A673 (cell line): ENCODE results near the gene SVOPL. TPM values are rescaled to one million over a fixed set of nuclear protein-coding genes. Genes with fewer than 3 reads are reported as not detected.

Source experiments
- BruUV-seq: library from RNA; stranded (reverse); fragments of 400-500 nt; replicated peaks from 2 replicates; lab custom pipeline; 2021; lab: Mats Ljungman, UMichigan
- CTCF ChIA-PET: fragments of 300-600 bp; sonication (Branson Sonifier 250); formaldehyde crosslinking; loops from one replicate; lab custom pipeline; 2022; ENCODE audit warnings: antibody characterized with exemption; lab: Charles Lee
- POLR2A ChIA-PET: fragments of 300-600 bp; sonication (Branson Sonifier 250); formaldehyde crosslinking; loops from one replicate; lab custom pipeline; 2022; ENCODE audit warnings: antibody characterized with exemption; ENCODE audit not compliant: low non-redundant PET; lab: Charles Lee
- DNase-seq: peaks from one replicate; pipeline ENCODE4 v3.0.0-alpha.2; 2015; ENCODE audit warnings: low spot score
- H3K27ac ChIP-seq: fragments of 200-600 bp; sonication (generic); 2 replicates; pipeline ENCODE4 v1.5.1; 2016; ENCODE audit warnings: mixed run types, low read depth, mild to moderate bottlenecking, mixed read lengths, antibody characterized with exemption, low read length; ENCODE audit not compliant: poor library complexity, severe bottlenecking
- H3K27me3 ChIP-seq: fragments of 200-600 bp; sonication (generic); replicated peaks from 2 replicates; pipeline ENCODE4 v1.6.1; 2017; ENCODE audit warnings: mixed run types, low read depth, mild to moderate bottlenecking, mixed read lengths, antibody characterized with exemption, low read length; ENCODE audit not compliant: insufficient read depth, poor library complexity
- H3K36me3 ChIP-seq: fragments of 200-600 bp; sonication (generic); 2 replicates; pipeline ENCODE4 v1.6.1; 2016; ENCODE audit warnings: mixed run types, mild to moderate bottlenecking, mixed read lengths, antibody characterized with exemption, low read length; ENCODE audit not compliant: insufficient read depth, poor library complexity, severe bottlenecking
- H3K4me1 ChIP-seq: fragments of 200-600 bp; sonication (generic); 2 replicates; pipeline ENCODE4 v1.6.1; 2017; ENCODE audit warnings: mixed run types, mild to moderate bottlenecking, mixed read lengths, antibody characterized with exemption, low read length; ENCODE audit not compliant: insufficient read depth, poor library complexity, severe bottlenecking
- H3K4me3 ChIP-seq: fragments of 200-600 bp; sonication (generic); 2 replicates; pipeline ENCODE4 v1.5.1; 2016; ENCODE audit warnings: low read depth, mixed run types, mild to moderate bottlenecking, mixed read lengths, low read length; ENCODE audit not compliant: poor library complexity, severe bottlenecking
- H3K9me3 ChIP-seq: fragments of 200-600 bp; sonication (generic); 2 replicates; pipeline ENCODE4 v1.6.1; 2016; ENCODE audit warnings: mixed run types, low read depth, mild to moderate bottlenecking, mixed read lengths, antibody characterized with exemption, low read length; ENCODE audit not compliant: poor library complexity, severe bottlenecking
- CTCF ChIP-seq: fragments of 300-800, 200-600 bp; sonication (generic); conservative IDR thresholded peaks from 2 replicates; pipeline ENCODE4 v1.5.1; 2017; ENCODE audit warnings: low read depth, mild to moderate bottlenecking, antibody characterized with exemption, low read length, moderate library complexity, mixed read lengths
- EZH2 ChIP-seq: fragments of 200-600 bp; sonication (generic); IDR thresholded peaks from 2 replicates; pipeline ENCODE4 v1.6.1; 2017; ENCODE audit warnings: borderline replicate concordance, low read depth, mild to moderate bottlenecking, mixed read lengths, antibody characterized with exemption, low read length; ENCODE audit not compliant: poor library complexity, severe bottlenecking
- intact Hi-C: fragments of 100-400 bp; cut with micrococcal nuclease; formaldehyde crosslinking; loops from one replicate; pipeline ENCODE4 v1.10.0; 2022; ENCODE audit not compliant: unreplicated experiment
- total RNA-seq: library from RNA; stranded (reverse); gene quantifications from 2 replicates; pipeline ENCODE4 v1.2.3, GENCODE V29; 2021

The SVOPL gene
- total RNA-seq, 1 experiment from 2014 or later, result not detected

DNA sequence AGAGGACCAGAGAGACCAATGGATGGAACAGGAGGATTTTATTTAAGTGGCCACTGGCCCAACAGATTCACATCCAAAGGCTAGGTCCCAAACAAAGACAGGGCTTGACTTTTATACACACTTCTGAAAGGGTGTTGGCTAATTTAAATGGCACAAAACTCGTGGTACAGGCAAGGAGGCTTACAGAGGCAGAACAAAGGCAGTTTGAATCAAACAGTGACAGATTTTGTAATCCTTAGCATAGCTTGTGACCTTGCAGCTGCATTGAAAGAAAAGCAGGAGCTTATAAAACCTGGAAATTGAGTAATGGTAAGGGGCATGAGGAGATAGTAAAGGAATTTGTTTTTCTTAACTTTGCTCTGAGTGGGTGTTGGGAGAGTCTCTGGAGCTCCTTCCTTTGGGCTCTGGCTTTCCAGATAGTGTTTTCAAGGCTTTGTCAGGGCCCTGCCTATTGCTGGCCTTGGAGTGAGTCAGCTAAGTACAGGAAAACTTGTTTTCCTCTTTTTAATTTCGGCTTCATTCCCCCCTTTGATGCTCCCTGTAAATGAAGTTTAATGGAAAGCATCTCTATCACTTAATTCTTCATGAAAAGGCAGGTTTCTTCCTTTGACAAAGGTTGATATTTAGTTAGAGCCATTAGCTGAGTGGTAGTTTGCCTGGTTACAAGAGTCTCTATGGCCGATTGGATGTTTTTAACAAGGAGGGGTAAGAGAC lies 144.2 kb downstream of the SVOPL start:
- Histone ChIP-seq H3K4me3 (no peak overlapping the region), H3K4me1 (no peaks in the 10 kb centered on the region), H3K27me3 (no peaks in the 10 kb centered on the region), H3K9me3 (peaks cover 27% of the 10 kb centered on the region), H3K27ac (no peak overlapping the region), H3K36me3 (peaks cover 55% of the 10 kb centered on the region)
- intact Hi-C loops, result no loop called here
- TF ChIP-seq CTCF, result no peak
- TF ChIP-seq EZH2, result no peak
- ChIA-PET POLR2A (no interaction called here), CTCF (no interaction called here)
- DNase-seq, result no peak
- BruUV-seq, result no TSS peak

GRCh38 chr7:138555684-138556083 lies 145.5 kb downstream of the SVOPL start:
- Histone ChIP-seq H3K4me1 (no peaks in the 10 kb centered on the region), H3K27ac (no peak overlapping the region), H3K27me3 (no peaks in the 10 kb centered on the region), H3K4me3 (no peak overlapping the region), H3K36me3 (peaks cover 55% of the 10 kb centered on the region), H3K9me3 (peaks cover 27% of the 10 kb centered on the region)
- CTCF ChIA-PET, result no interaction called here
- no TSS peak for BruUV-seq
- POLR2A ChIA-PET, result no interaction called here
- no peak for DNase-seq
- intact Hi-C loops, result no loop called here
- TF ChIP-seq CTCF (no peak), EZH2 (no peak)

DNA sequence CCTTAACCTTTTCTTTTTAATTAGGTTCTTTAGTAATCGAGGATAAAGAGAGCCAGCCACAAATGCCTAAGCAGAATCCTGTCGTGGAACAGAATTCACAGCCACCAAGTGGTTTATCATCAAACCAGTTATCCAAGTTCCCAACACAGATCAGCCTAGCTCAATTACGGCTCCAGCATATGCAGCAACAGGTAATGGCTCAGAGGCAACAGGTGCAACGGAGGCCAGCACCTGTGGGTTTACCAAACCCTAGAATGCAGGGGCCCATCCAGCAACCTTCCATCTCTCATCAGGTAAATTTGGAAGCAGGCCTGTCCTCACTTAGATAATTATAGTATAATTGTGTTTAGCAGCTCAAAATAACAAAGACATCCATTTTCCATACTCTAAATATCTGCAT lies 146.5 kb downstream of the SVOPL start:
- ChIA-PET CTCF (no interaction called here), POLR2A (no interaction called here)
- Histone ChIP-seq H3K27ac (no peak overlapping the region), H3K9me3 (peaks cover 27% of the 10 kb centered on the region), H3K4me3 (no peak overlapping the region), H3K4me1 (no peaks in the 10 kb centered on the region), H3K27me3 (no peaks in the 10 kb centered on the region), H3K36me3 (peaks cover 55% of the 10 kb centered on the region)
- intact Hi-C loops, result no loop called here
- no peak for TF ChIP-seq CTCF
- TF ChIP-seq EZH2, result no peak
- no peak for DNase-seq
- no TSS peak for BruUV-seq
